ENCODE measurements around the gene PAWR.
"Not testable (repeated sequence)": the region's sequence is repeated elsewhere in the genome, so short reads cannot be mapped to it uniquely, and the experiment has no call there.

The PAWR gene

GRCh38 chr12:79587368-79587767, 103.4 kb downstream of the PAWR start:
- TF ChIP-seq POU2F2 (IDR thresholded peaks at IDR 0.05; ENCODE audit: low read depth, low read length) (no peak), SPI1 (IDR thresholded peaks at IDR 0.05; ENCODE audit: low read depth, low read length) (peak; percentile 52)
- no peak for FAIRE-seq
- no peak for DNase-seq (ENCODE audit: insufficient read length, low spot score)

DNA sequence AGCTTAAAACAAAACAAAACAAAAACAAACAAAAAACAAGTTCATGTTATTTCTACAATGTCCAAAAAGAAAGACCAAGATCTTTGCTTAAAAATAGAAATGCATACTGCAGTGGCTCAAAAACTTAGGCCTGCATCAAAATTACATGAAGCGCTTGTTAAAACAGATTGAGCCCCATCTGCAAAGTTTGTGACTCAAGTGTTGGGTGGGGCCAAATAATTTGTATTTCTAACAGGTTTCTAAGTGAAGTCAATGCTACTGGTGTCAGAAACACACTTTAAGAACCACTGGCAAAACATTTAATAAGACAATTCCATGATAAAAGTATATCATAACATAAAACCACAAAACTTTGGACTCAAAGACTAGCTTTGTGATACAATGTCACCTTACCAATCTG, 105.6 kb downstream of the PAWR start:
- no peak for TF ChIP-seq TAF1 (IDR thresholded peaks at IDR 0.05; ENCODE audit: low read depth, low read length)
- no peak for TF ChIP-seq PAX5 (IDR thresholded peaks at IDR 0.05; ENCODE audit: insufficient read depth, low read length, severe bottlenecking)
- no peak for TF ChIP-seq SPI1 (IDR thresholded peaks at IDR 0.05; ENCODE audit: low read depth, low read length)
- TF ChIP-seq POLR2AphosphoS5 (IDR thresholded peaks at IDR 0.05; ENCODE audit: low read depth, low read length) = no peak
- no peak for TF ChIP-seq POLR2A (IDR thresholded peaks at IDR 0.05; ENCODE audit: low read depth, low read length)
- TF ChIP-seq POU2F2 (IDR thresholded peaks at IDR 0.05; ENCODE audit: low read depth, low read length) = no peak
- no peak for DNase-seq (ENCODE audit: insufficient read length, low spot score)
- no peak for FAIRE-seq

DNA sequence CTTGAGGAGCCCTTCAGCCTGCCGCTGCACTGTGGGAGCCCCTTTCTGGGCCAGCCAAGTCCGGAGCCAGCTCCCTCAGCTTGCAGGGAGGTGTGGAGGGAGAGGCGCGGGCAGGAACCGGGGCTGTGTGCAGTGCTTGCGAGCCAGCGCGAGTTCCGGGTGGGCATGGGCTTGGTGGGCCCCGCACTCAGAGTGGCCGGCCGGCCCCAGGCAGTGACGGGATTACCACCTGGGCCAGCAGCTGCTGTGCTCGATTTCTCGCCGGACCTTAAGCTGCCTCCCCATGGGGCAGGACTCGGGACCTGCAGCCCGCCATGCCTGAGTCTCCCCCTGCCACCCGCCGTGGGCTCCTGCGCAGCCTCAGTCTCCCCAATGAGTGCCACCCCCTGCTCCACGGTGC, 116.9 kb downstream of the PAWR start:
- TF ChIP-seq PAX5 (IDR thresholded peaks at IDR 0.05; ENCODE audit: insufficient read depth, low read length, severe bottlenecking) (no peak), POLR2AphosphoS5 (IDR thresholded peaks at IDR 0.05; ENCODE audit: low read depth, low read length) (no peak), TAF1 (IDR thresholded peaks at IDR 0.05; ENCODE audit: low read depth, low read length) (no peak), POLR2A (IDR thresholded peaks at IDR 0.05; ENCODE audit: low read depth, low read length) (no peak), SPI1 (IDR thresholded peaks at IDR 0.05; ENCODE audit: low read depth, low read length) (no peak), POU2F2 (IDR thresholded peaks at IDR 0.05; ENCODE audit: low read depth, low read length) (no peak)
- no peak for FAIRE-seq
- DNase-seq (ENCODE audit: insufficient read length, low spot score) = no peak

GRCh38 chr12:79569679-79570078, 121.1 kb downstream of the PAWR start:
- DNase-seq (ENCODE audit: insufficient read length, low spot score) = no peak
- FAIRE-seq = no peak
- TF ChIP-seq PAX5 (IDR thresholded peaks at IDR 0.05; ENCODE audit: insufficient read depth, low read length, severe bottlenecking) = no peak
- no peak for TF ChIP-seq POLR2A (IDR thresholded peaks at IDR 0.05; ENCODE audit: low read depth, low read length)
- TF ChIP-seq POLR2AphosphoS5 (IDR thresholded peaks at IDR 0.05; ENCODE audit: low read depth, low read length) = no peak
- TF ChIP-seq TAF1 (IDR thresholded peaks at IDR 0.05; ENCODE audit: low read depth, low read length) = no peak
- no peak for TF ChIP-seq SPI1 (IDR thresholded peaks at IDR 0.05; ENCODE audit: low read depth, low read length)
- TF ChIP-seq POU2F2 (IDR thresholded peaks at IDR 0.05; ENCODE audit: low read depth, low read length) = no peak

- DNase-seq (ENCODE audit: insufficient read length, low spot score) (no peak), FAIRE-seq (no peak)
- TF ChIP-seq SPI1 (IDR thresholded peaks at IDR 0.05; ENCODE audit: low read depth, low read length) = no peak
- no peak for TF ChIP-seq TAF1 (IDR thresholded peaks at IDR 0.05; ENCODE audit: low read depth, low read length)
- TF ChIP-seq PAX5 (IDR thresholded peaks at IDR 0.05; ENCODE audit: insufficient read depth, low read length, severe bottlenecking) = no peak
- TF ChIP-seq POLR2A (IDR thresholded peaks at IDR 0.05; ENCODE audit: low read depth, low read length) = no peak
- TF ChIP-seq POU2F2 (IDR thresholded peaks at IDR 0.05; ENCODE audit: low read depth, low read length) = no peak
- no peak for TF ChIP-seq POLR2AphosphoS5 (IDR thresholded peaks at IDR 0.05; ENCODE audit: low read depth, low read length)
Measured at GRCh38 chr12:79567175-79567563, 123.6 kb downstream of the PAWR start.

DNA sequence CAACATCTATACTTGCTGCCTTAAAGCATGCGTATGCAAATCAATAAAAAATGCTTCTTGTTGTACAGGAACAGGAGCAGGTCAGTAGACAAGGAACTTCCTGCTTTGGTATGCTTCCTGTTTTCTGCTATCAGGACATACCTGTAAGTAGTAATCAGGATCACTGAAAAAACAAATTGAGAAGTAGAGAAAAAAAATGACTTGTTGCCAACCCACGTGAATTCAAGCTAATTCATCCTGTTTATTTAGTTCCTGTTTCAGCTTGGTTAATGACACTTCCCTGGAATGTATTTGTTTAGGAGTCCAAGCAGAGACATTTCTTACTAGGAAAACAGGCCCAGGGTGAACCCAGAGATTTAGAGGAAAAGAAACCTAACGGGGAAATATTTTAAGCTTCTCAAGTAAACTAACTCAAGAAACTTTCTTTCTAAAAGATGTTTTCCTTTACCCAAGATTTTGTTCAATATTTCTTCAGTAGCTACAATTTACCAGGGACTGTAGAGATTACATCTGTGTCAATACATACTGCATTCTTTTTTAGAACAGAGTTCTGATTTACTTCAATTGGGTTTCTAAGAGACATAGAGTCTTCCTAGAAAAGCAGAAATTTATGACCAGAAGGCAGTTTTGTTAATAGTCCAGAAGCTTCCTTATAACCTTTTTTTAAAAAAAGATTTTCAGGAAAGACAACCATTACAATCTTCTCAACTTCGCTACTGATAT, 124.2 kb downstream of the PAWR start:
- FAIRE-seq (no peak), DNase-seq (ENCODE audit: insufficient read length, low spot score) (no peak)

GRCh38 chr12:79564727-79565350, 125.9 kb downstream of the PAWR start:
- FAIRE-seq; DNase-seq (ENCODE audit: insufficient read length, low spot score): not testable (repeated sequence)

More for the DNA sequence above, 124.2 kb downstream of the PAWR start:
- TF ChIP-seq TAF1 (IDR thresholded peaks at IDR 0.05; ENCODE audit: low read depth, low read length) = no peak
- TF ChIP-seq POLR2AphosphoS5 (IDR thresholded peaks at IDR 0.05; ENCODE audit: low read depth, low read length) = no peak
- no peak for TF ChIP-seq PAX5 (IDR thresholded peaks at IDR 0.05; ENCODE audit: insufficient read depth, low read length, severe bottlenecking)
- TF ChIP-seq SPI1 (IDR thresholded peaks at IDR 0.05; ENCODE audit: low read depth, low read length) = no peak
- no peak for TF ChIP-seq POLR2A (IDR thresholded peaks at IDR 0.05; ENCODE audit: low read depth, low read length)
- TF ChIP-seq POU2F2 (IDR thresholded peaks at IDR 0.05; ENCODE audit: low read depth, low read length) = no peak

GRCh38 chr12:79563021-79563740, 127.6 kb downstream of the PAWR start:
- FAIRE-seq = no peak
- DNase-seq (ENCODE audit: insufficient read length, low spot score) = no peak
- TF ChIP-seq POLR2A (IDR thresholded peaks at IDR 0.05; ENCODE audit: low read depth, low read length) (no peak), SPI1 (IDR thresholded peaks at IDR 0.05; ENCODE audit: low read depth, low read length) (no peak), POU2F2 (IDR thresholded peaks at IDR 0.05; ENCODE audit: low read depth, low read length) (no peak), TAF1 (IDR thresholded peaks at IDR 0.05; ENCODE audit: low read depth, low read length) (no peak), POLR2AphosphoS5 (IDR thresholded peaks at IDR 0.05; ENCODE audit: low read depth, low read length) (no peak), PAX5 (IDR thresholded peaks at IDR 0.05; ENCODE audit: insufficient read depth, low read length, severe bottlenecking) (no peak)

DNA sequence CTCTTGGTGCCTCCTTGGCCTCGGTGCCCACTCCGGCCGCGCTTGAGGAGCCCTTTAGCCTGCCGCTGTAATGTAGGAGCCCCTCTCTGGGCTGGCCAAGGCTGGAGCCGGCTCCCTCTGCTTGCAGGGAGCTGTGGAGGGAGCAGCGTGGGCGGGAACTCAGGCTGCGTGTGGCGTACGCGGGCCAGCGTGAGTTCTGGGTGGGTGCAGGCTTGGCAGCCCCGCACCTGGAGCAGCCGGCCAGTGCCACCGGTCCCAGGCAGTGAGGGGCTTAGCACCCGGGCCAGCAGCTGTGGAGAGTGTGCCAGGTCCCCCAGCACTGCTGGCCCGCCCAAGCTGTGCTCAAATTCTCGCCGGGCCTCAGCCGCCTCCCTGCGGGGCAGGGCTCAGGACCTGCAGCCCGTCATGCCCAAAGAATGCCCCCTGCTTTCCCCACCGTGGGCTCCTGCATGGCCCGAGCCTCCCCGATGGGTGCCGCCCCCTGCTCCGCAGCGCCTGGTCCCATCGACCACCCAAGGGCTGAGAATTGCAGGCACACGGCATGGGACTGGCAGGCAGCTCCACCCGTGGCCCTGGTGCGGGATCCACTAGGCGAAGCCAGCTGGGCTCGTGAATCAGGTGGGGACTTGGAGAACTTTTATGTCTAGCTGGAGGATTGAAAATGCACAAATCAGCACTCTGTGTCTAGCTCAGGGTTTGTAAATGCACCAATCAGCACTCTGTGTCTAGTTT, 129.2 kb downstream of the PAWR start:
- no peak for DNase-seq (ENCODE audit: insufficient read length, low spot score)
- no peak for FAIRE-seq

More for the DNA sequence above, 129.2 kb downstream of the PAWR start:
- TF ChIP-seq POU2F2 (IDR thresholded peaks at IDR 0.05; ENCODE audit: low read depth, low read length) (no peak), TAF1 (IDR thresholded peaks at IDR 0.05; ENCODE audit: low read depth, low read length) (no peak), POLR2A (IDR thresholded peaks at IDR 0.05; ENCODE audit: low read depth, low read length) (no peak), POLR2AphosphoS5 (IDR thresholded peaks at IDR 0.05; ENCODE audit: low read depth, low read length) (no peak), PAX5 (IDR thresholded peaks at IDR 0.05; ENCODE audit: insufficient read depth, low read length, severe bottlenecking) (no peak), SPI1 (IDR thresholded peaks at IDR 0.05; ENCODE audit: low read depth, low read length) (no peak)
